ENCODE measurements around the gene SRPK2.

Gene SRPK2

DNA sequence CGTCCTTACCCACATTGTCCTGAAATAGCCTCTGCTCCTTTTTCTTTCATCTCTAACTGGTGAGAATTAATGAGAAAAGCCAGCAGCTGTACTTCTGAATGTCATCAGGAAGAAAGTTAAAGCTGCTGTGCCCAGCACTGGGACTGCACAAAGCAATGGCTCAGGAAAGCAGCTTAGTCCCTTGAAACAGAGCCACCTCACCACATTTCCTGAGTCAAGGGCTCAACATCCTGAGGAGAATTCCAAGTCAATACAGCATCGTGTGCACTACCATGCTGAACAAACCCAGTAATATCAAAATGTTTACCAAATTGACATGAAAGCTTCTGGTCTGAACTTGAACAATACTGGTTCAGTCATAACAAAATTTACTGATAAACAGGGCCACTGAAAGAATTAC lies 234.6 kb downstream of the SRPK2 start:
- in situ Hi-C loops (cut with MboI; ENCODE audit: low pct_unique_long_range_greater_than_20kb, low sequenced_read_pairs, unreplicated experiment) = no loop called here
- TF ChIP-seq, protein P1, sequence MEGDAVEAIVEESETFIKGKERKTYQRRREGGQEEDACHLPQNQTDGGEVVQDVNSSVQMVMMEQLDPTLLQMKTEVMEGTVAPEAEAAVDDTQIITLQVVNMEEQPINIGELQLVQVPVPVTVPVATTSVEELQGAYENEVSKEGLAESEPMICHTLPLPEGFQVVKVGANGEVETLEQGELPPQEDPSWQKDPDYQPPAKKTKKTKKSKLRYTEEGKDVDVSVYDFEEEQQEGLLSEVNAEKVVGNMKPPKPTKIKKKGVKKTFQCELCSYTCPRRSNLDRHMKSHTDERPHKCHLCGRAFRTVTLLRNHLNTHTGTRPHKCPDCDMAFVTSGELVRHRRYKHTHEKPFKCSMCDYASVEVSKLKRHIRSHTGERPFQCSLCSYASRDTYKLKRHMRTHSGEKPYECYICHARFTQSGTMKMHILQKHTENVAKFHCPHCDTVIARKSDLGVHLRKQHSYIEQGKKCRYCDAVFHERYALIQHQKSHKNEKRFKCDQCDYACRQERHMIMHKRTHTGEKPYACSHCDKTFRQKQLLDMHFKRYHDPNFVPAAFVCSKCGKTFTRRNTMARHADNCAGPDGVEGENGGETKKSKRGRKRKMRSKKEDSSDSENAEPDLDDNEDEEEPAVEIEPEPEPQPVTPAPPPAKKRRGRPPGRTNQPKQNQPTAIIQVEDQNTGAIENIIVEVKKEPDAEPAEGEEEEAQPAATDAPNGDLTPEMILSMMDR (IDR thresholded peaks at IDR 0.05; ENCODE audit: extremely low read depth, insufficient read depth, missing control alignments) = no peak
- no peak for DNase-seq (ENCODE audit: low spot score)

DNA sequence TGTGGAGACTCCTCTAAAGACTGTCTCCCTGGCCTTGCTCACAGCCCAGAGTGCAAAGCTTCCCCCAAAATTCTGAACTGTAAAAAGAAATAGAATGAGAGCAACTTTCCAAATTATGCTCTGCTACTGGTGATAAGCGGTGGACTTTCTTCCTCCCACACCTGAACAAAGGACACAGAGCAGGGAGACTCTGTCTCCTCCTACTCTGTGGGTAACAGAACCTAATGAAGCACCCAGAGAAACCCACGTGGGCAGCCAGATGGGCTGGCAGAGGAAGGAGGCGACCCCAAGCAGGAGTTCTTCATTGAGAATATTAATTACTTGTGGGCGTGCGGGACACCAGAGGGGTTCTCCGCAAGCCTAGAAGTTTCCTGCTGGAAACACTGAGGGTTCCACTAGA lies 235.2 kb downstream of the SRPK2 start:
- in situ Hi-C loops (cut with MboI; ENCODE audit: low pct_unique_long_range_greater_than_20kb, low sequenced_read_pairs, unreplicated experiment) = no loop called here
- TF ChIP-seq, protein P1 (IDR thresholded peaks at IDR 0.05; ENCODE audit: extremely low read depth, insufficient read depth, missing control alignments) = no peak

DNA sequence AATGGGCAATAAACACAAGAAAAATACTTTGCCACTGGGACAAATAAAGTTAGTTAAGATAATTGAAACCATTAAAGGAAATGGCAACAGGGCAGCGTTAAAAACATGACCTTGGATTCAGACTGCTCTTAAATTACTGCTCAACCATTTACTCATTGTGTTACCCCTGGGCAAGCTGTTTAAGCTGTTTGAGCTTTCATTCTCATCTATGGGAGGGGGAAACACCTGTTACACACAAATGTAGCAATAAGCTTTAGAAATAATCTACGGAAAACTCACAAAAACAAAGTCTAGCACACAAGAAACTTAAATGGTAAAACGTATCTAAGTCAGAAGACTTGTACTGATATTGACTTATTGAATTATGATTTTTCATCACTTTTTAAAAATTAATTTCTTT lies 237.6 kb downstream of the SRPK2 start:
- TF ChIP-seq, protein P1 (IDR thresholded peaks at IDR 0.05; ENCODE audit: extremely low read depth, insufficient read depth, missing control alignments) = no peak
- no peak for DNase-seq (ENCODE audit: low spot score)
- in situ Hi-C loops (cut with MboI; ENCODE audit: low pct_unique_long_range_greater_than_20kb, low sequenced_read_pairs, unreplicated experiment) = no loop called here

More for the DNA sequence above, 235.2 kb downstream of the SRPK2 start:
- no peak for DNase-seq (ENCODE audit: low spot score)

DNA sequence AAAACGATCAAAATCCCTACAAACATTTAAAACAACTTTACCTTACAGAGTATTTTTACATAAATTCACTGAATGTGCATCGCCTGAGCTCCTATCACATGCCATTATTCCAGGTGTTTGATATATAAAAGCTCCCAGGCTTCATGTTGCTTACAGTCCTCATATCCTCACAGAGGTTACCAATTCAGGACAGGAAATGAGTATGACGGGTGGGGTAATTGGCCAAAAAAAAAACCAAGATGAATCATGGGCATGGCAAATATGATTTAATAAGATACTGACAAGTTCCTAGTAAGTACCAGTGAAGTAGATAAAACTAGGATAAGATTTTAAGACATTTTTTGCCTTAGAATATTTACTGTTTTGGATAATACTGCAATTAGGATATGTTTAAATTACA lies 238.9 kb downstream of the SRPK2 start:
- no peak for DNase-seq (ENCODE audit: low spot score)
- TF ChIP-seq, protein P1 (IDR thresholded peaks at IDR 0.05; ENCODE audit: extremely low read depth, insufficient read depth, missing control alignments) = no peak
- in situ Hi-C loops (cut with MboI; ENCODE audit: low pct_unique_long_range_greater_than_20kb, low sequenced_read_pairs, unreplicated experiment) = no loop called here

DNA sequence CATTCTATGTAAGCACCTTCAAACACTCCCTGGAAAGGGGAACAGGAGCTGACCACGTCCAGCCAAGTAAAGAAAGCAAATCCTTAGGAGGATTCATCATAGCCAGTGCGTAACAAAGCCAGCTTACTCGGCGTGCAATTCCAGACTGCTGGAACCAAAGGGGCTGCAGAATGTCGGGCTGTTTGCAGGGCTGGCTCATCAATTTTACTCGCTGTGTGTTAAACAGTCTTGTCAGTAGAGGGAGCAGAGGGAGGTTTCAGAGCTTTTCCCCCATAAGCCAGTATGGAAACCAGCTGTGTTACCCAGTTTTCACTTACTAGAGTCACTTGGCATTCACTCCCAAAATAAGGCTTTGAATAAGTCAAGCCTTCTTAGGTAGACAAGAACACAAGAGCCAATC lies 247.7 kb downstream of the SRPK2 start:
- DNase-seq (ENCODE audit: low spot score) = peak; percentile 18
- TF ChIP-seq, protein P1 (IDR thresholded peaks at IDR 0.05; ENCODE audit: extremely low read depth, insufficient read depth, missing control alignments) = peak; percentile 43
- in situ Hi-C loops (cut with MboI; ENCODE audit: low pct_unique_long_range_greater_than_20kb, low sequenced_read_pairs, unreplicated experiment) = no loop called here

DNA sequence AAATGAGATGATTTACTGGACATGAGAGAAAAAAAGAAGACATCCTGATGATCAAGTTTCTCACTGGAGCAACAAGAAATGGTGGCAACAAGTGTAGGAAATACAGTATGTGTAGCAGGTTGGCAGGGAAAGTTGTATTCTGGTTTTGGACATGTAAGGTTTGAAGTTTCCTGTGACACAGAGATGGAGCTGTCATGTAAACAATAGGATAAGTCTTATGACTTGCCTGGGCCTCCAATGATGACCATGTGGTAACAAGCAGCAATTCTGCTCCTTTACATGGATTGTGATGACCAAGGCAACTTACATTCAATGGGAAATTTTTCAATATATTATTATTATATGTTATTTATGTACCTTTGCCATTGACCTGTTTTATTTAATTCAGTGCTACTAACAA lies 249.3 kb downstream of the SRPK2 start:
- TF ChIP-seq, protein P1 (IDR thresholded peaks at IDR 0.05; ENCODE audit: extremely low read depth, insufficient read depth, missing control alignments) = no peak
- in situ Hi-C loops (cut with MboI; ENCODE audit: low pct_unique_long_range_greater_than_20kb, low sequenced_read_pairs, unreplicated experiment) = no loop called here
- no peak for DNase-seq (ENCODE audit: low spot score)

DNA sequence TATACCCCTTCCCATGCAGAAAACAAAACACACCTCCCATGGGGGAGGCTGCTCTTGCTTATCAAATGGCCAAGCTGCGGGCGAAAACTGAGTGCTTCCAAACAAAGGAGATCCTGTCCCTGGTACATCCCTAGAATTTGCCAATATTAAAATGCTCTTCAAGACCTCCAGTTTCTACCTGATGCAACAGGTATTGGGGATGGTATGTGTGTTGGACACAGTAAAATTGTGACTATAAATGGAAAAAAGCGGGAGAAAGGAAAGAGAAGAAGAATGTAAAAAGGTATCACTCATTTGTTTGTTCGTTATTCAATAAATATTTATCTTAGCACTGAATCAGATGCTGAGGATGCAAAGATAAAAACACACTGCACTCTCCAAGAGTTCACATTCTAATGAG lies 250.8 kb downstream of the SRPK2 start:
- in situ Hi-C loops (cut with MboI; ENCODE audit: low pct_unique_long_range_greater_than_20kb, low sequenced_read_pairs, unreplicated experiment) = no loop called here
- TF ChIP-seq, protein P1 (IDR thresholded peaks at IDR 0.05; ENCODE audit: extremely low read depth, insufficient read depth, missing control alignments) = no peak
- no peak for DNase-seq (ENCODE audit: low spot score)

Measured in GM13977 (cell line).